HG03457 (cell line): ENCODE measurements around the gene LHX8.

ENCODE experiments used
- ATAC-seq: cut with Tn5 transposase; IDR thresholded peaks from one replicate; pipeline ENCODE4 v1.9.1; 2021; ENCODE audit warnings: moderate number of reproducible peaks; ENCODE audit not compliant: unreplicated experiment

LHX8 gene

DNA sequence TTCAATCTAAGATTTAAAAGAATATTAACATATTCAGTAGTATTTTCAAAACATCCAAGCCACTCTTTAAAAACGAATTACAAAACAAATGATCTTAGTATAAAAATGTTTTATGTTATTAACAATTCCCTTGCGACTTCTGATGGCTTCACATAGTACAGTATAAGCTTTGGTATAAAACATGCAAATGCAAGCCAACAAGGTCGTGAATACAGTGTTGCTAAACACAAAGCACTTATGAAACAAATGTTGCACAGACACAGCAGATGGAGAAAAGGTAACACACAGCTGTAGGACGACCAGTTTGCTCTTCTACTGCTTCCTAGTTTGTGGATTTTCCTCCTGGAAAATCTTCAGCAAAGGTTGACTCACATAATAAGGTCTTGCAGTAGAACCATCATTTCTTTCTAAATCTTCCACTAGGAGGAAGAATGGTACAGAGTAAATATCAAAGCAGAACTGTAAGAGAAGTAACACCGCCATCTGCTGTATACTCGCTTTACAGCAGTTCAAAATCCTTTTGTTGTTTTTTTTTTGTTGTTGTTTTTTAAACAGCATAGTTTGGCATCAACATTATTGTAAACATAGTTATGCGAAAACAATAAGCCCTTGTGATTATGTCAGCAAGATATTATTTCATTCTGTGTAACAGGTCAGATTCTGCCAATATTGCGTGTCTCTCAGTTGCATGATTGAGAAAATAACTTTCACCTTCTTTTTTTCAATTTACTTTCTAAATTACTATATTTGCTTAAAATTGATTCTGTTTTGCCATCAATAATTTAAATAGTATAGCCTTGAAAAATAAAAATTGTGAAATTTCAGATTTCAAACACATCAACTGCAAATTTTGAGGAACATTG, 69.5 kb downstream of the LHX8 start:
- no peak for ATAC-seq

DNA sequence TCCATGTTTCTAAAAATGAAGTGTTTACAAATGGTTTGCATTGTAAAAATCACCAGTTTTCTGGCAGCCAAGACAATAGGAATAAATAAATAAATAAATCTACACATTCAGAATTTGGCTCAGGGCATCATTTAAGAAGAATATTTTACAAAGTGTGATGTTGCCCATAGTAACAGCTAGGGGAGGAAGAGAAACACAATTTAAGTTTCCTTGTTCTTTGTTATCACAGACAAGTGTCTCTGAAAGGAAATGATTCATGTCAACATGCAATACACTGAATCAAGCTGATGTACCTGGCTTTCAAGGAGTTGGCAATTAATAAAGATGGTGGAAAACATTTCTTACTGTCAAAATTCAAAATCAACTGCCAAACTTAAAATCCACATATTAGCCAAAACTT, 74.7 kb downstream of the LHX8 start:
- ATAC-seq = no peak
